Prostate gland (tissue), 1 donor: Measurements from ENCODE around the gene ZCCHC14.

Source experiments
- POLR2A ChIP-seq: fragments of 450-650 bp; IDR thresholded peaks from one replicate; pipeline ENCODE4 v1.6.1; 2016; ENCODE audit warnings: antibody characterized with exemption, mild to moderate bottlenecking
- POLR2AphosphoS5 ChIP-seq: sonication (generic); formaldehyde crosslinking; IDR thresholded peaks from one replicate; pipeline ENCODE4 v1.6.1; 2017; ENCODE audit warnings: antibody characterized with exemption

DNA sequence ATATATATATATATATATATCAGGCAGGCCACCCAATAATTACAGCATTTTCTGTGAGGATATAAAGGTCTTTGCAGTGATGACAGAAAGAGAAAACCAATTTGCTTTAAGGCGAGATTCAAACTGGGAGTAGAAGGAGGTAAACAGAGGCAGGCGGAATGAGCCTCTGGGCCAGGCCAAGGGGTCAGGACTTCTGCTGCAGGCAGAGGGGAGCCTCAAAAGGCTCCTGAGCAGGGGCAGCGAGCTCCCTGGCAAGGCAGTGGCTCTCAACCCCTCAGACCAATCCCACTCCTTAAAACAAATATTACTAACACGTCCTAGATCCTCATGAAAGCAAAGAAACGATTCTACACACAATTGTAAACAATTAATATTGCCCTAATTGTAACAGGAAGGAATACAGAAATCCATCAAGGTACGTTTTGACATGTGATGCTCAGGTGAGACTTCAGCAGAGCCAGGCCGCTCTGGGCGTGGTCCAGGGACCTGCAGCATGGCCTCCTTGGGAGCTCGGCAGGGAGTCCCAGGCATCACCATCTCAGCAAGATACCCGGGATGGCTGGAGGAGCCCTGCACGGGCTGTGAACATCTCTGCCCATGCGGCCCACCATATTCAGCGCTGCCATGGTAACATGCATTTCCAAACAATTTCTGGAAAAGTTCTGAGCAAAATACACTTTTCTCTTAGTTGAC is 127.7 kb downstream of the ZCCHC14 start:
- no peak for TF ChIP-seq POLR2AphosphoS5
- TF ChIP-seq POLR2A = no peak
